Measurements from ENCODE around the gene MFNG.
"Not testable (repeated sequence)": the region's sequence is repeated elsewhere in the genome, so short reads cannot be mapped to it uniquely, and the experiment has no call there.

Gene MFNG, protein sequence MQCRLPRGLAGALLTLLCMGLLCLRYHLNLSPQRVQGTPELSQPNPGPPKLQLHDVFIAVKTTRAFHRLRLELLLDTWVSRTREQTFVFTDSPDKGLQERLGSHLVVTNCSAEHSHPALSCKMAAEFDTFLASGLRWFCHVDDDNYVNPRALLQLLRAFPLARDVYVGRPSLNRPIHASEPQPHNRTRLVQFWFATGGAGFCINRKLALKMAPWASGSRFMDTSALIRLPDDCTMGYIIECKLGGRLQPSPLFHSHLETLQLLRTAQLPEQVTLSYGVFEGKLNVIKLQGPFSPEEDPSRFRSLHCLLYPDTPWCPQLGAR

DNA sequence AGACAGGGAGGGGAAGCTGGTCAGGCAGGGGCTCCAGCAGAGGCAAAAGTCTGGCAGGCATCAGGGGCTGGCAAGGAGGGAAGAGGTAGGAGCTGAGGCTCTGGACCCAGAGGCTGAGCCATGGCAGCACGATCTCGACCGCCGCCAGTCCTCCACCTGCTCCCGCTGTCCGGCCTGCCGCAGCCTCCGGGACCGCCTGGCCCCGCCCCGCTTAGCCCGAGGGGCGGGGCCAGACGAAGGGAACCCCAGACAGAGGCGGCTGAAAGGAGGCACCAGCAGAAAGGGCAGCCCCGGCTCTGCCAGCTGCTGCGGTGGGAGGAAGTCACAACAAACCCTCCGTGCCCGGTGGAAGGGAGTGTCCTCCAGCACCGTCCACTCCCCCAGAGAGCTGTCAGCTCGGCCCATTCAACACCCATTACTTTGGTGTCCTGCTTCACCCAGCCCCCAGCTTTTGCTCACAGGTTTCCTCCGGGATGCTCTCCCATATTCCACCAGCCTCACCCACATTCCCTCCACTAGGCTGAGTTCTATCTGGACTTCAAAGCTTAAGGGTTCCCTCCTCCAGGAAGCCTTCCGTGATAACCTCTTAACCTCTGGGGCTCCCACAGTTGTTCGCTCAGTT lies at the start of gene MFNG:
MFNG (minus strand) TSS at position 161 of the 622 bp plus-strand sequence. CDS start 207 bp downstream, outside the sequence.
- no peak for DNase-seq (ENCODE audit: low read depth in 2 of 2)

DNA sequence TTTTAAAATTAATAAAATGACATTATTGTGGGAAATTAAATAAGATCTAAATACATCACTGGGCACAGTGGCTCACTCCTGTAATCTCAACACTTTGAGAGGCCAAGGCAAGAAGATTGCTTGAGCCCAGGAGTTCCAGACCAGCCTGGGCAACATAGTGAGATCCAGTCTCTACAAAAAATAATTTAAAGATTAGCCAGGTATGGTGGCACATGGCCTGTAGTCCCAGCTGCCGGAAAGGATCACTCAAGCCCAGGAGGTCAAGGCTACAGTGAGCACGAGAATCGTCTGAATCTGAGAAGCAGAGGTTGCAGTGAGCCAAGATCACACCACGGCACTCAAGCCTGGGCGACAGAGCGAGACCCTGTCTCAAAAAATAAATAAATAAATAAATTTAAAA lies 49.0 kb upstream of the MFNG start:
- no peak for DNase-seq (ENCODE audit: low read depth in 2 of 2)

DNA sequence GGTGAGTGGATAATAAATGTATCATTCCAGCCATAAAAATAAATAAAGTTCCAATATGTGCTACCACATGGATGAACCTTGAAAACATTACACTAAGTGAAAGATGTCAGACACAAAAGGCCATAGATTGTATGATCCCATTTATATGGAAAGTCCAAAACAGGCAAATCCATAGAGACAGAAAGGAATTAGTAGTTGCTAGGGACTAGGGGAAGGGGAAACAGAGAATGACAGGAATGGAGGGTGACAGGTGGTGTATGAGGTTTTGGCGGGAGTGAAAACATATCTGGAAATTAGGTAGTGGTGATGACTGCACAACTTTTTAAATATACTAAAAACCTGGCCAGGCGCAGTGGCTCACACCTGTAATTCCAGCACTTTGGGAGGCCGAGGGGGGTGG lies 48.3 kb upstream of the MFNG start:
- DNase-seq (ENCODE audit: low read depth in 2 of 2), result no peak

DNA sequence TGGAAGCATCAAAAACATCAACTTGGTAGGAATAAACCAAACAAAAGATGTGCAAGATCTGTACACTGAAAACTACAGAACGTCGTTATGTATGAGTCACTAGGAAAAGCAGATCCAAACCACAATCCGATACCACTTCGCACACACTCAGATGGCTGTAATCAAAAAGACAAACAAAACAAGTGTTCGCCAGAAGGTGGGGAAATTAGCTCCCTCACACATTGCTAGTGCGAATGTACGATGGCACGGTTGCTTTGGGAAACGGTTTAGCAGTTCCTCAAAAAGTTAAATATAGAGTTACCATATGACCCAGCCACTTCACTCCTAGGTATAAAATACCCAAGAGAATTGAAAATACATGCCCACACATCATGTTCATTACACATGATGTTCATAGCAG lies 47.8 kb upstream of the MFNG start:
- DNase-seq (ENCODE audit: low read depth in 2 of 2), result peak; percentile 63 to 67

DNA sequence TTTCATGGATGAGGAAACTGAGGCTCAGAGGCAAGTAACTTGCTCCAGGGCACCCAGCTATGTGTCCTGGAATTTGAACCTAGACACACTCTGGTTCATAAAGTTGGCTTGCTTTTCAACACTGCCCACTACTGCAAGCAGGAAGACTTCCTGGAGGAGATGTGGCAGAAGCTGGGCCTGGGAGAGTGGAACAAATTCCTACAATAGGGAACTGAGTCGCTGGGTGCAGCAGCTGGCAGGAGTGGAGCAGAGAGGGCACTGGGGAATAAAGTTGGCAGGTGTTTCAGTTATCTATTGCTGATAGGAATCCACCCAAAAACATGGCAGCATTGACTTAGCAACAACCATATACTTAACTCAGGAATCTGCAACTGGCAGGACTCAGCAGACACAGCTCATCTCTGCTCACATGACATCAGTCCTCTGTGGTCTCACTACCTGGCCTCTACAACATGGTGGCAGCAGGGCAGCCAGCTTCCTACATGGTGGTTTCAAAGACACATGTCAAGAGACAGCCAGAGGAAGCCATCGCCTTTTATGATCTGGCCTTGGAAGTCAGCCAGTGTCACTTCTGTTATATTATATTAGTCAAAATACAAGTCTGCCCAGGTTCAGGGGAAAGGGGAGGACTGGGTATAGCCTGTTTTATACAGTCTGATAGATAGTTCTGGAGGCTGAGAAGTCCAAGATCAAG lies 43.6 kb upstream of the MFNG start:
- DNase-seq (ENCODE audit: low read depth in 2 of 2), result no peak

DNA sequence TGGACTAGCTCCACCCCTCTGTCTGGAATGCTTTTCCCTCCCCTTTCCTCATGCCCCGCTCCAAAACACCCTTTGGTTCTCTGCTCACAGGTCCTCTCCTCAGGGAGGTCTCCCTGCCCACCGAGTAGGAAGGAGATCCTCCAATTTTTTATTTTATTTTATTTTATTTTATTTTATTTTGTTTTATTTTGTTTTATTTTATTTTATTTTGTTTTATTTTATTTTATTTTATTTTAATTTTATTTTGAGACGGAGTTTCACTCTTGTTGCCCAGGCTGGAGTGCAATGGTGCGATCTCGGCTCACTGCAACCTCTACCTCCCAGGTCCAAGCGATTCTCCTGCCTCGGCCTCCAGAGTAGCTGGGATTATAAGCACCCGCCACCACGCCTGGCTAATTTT lies 41.8 kb upstream of the MFNG start:
- not testable (repeated sequence) for DNase-seq (ENCODE audit: low read depth in 2 of 2)

DNA sequence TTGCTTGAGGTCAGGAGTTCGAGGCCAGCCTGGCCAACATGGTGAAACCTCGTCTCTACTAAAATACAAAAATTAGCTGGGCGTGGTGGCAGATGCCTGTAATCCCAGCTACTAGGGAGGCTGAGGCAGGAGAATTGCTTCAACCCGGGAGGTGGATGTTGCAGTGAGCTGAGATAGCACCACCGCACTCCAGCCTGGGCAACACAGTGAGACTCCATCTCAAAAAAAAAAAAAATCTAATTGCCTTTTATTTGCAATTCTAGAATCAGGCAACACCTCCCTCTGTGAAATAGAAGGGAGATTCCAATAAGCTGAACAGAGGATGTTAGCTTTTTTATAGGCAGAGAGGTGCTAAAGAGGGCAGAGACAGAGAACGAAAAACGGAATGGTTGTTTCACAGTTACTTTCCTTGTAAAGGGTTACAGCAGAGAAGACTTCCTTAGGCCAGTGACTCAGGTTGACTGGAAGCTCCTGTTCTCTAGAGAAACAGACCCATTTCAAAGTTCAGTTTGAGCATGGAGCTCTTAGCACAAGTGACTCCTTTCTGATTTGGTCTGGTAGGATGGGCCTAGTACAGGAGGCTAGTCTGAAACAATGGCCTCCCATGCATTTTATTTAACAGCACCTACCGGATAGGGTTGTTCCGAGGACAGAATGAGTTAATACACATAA lies 41.0 kb upstream of the MFNG start:
- DNase-seq (ENCODE audit: low read depth in 2 of 2), result not testable (repeated sequence)

DNA sequence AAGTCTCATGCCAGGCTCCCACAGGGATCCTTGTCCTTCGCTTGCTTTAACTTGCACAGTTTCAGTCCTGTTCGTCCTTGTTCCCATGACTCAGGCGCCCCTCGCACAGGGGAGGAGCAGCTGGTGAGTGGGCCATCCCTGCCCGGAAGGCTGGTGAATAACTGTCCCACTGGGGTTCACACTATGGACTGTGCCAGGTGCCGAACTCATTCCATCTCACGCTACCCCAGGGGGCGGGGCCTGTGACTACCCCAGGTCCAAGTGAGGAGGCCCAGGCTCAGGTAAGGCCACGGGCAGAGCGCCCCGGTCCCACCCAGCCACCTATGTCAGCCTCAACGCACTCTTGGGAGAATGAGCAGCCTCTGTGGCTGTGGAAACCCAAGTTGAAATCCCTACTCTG lies 40.2 kb upstream of the MFNG start:
- DNase-seq (ENCODE audit: low read depth in 2 of 2), result peak in 1 of 2 experiments; percentile 24

DNA sequence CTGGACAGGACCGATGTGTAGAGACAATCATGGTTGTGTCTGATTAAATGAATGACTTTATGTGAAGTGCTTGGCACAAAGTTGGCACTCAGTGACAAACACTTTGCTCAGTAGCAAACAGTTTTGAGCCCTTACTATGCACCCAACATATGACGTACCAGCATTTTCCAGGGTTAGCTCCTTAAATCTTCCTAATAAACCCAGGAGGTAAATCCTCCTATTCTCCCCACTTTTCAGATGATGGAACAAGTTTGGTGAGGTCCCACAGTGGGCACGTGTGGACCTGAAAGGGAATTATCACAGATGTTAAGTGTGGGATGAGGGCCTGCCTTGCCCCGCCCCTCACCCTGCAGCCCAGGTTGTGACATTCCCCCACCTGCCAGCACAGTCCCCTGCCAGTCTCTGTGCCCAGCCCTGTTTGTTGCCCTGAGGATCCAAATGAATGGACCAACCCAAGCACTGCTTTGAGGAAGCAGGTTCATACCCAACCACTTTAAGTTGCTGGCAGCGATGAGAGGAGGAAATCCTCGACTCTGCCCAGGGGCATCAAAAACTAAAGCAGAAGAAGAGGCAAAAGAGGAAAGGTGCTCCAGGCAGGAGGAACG lies 39.7 kb upstream of the MFNG start:
- DNase-seq (ENCODE audit: low read depth in 2 of 2), result no peak

DNA sequence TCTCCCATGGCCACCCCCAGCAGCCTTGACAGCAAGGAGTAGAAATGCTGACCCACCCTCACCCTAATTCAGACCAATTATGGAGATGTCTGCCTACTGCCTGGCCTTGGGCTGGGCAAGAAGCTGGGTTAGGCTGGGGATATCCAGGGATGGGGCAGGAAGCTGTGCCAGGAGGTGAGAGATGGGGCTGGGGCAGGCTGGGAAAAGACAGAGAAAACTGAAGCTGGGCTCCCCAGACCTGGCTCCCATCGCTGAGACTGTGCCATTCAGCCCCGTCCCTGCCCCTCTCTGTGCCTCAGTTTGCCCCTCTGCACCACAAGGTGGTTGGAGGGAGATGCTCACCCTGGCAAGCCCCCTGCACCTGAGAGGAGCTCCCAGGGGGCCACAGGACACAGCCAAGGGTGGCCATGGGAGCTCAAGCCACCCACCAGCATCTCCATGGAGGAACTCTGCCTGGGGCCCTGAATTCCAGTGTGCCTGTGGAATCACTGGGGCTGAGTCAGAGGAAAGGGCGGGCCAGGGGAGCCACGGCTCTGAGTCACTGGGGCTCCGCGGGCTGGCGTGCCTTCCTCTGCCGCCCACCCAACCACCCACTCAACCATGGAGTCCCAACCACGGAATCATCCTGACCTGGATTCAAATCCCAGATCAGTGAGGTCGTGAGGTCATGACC lies 39.0 kb upstream of the MFNG start:
- DNase-seq (ENCODE audit: low read depth in 2 of 2), result peak; percentile 55 to 58

DNA sequence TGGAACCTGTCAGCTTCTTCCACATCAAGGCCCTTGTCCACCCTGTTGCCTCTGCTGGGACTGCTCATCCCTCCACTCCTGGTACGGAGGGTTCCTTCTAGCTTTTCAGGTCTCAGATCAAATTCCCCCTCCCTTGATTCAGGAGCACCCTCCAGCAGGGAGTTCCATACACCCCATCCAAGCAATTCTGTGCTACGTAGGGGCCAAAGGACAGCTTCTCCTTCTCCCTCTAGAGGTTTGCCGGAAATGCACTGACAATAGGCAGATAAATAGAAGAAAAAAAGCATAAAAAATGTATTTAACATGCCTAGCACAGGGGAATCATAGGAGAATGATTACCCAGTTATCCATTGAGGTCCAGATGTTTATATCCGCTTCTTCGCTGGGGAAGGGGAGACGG lies 36.3 kb upstream of the MFNG start:
- DNase-seq (ENCODE audit: low read depth in 2 of 2), result no peak

DNA sequence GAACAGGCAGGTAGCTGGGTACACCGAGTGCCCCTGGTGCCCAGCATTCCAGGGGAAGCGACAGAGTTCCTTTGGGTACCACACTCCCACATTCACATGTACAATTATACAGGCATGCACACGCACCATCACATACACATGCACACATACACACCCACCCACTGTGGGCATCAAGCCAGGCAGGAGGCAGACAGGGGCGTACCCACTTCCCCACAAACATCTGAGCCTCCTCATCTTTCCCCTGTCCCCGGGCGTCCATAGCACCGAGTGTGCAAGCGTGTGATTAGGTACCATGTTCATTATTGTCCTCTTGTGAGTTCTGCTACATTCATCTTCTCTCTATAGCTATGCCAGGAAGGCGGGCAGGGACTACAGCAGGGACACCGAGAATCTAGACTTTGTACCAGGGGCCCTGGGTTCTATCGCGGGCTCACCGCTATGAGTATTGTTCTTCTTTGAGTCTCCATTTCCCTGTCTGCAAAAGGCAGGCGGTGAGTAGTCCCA lies 35.1 kb upstream of the MFNG start:
- DNase-seq (ENCODE audit: low read depth in 2 of 2), result no peak

DNA sequence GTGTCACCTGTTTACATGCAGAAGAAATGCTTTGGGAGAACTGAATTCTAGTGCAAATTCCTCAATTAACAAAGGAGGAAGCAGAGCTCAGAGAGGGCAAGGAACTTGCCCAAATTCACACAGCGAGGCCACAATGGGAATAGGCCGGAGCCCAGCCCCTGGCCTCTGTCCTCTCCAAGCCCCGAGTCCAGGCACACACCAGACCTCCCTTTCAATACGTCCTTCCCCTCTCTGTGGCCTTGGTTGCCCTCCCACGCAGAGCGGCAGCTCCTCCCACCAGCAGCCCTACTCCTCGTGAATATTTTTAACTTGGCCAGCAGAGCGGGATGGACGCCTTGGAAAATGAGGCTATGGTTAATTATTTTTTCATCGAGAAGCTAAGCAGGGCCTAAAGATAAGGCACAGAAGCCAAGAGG lies 34.6 kb upstream of the MFNG start:
- no peak for DNase-seq (ENCODE audit: low read depth in 2 of 2)

DNA sequence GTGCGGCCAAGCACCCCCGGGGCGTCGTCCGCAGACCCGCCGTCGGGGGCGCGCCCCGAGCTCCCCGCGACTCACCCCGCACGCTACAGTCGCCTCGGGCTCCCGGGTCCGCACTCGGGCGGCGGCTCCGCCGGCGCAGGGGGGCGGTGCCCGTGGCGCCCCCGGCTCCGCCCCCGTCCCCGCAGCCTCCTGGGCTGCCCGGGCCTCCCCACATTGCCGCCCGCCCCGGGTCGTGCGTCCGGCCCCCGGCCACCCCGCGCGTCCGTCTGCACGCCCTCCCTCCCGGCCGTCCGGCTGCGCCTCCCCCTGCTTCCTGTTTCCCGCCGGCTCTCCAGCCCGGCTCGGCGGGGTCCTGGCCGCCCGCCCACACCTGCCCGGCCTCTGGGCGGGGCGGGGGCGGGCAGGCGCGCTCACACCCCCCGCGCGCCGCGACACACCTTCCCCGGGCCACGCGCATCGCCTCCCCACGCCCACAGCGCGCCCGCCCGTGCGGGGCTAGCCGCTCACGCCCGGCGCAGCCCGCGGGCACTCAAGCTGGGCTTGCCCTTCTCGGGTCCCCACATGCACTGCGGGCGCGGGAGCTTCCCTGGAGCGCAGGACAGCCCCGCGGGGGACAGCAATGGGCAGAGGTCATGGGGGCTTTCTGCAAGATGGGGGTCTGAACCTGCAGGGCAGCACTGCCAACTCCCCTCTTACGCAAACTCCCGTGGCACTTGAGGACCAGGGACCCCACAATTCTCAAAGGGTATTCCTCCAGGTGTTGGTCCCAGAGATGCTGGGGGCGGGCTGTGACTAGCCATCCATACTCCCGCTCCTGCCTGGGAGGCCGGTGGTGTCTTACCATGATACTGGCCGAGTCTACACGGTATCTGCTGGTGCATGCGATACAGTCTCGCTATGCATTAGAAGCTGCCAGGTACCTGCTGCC lies 33.3 kb upstream of the MFNG start, which contains the start of gene CARD10:
CARD10 (minus strand) TSS at position 148 of the 928 bp plus-strand sequence. CDS start 215 bp downstream, outside the sequence.
- no peak for DNase-seq (ENCODE audit: low read depth in 2 of 2)

DNA sequence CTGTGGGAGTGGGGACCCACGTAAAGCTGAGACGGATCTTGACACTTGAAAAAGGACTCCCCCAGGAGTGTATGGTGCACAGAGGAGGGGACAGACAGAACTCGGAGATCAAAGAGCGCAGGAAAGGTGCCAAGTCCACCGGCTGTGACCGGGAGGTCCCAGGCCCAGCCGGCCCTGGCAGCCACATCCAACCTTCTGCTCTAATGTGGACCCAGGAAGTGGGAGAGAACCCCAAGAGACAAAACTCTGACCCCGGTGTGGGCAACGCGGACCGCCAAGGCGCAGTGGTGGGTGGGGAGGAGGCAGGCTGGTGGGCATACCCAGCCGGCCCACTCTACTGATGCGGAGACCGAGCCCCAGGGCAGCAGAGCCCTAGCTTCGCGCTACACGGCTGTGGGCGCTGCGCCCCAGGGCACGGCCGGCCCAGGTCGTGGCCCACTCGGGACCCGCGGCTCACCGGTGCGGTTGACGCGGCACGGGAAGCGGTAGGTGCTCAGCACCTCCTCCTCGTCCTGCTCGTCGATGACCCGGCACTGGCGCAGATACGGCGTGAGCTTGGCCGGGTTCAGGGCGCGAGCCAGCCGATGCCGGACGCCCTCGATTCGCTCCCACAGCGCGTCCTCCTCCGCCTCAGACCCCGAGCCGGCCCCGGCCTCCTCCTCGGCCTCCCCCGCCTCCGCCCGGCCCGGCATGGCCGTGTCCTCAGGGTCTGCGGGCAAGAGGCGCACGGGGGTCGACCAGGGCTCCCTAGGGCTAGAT lies 32.5 kb upstream of the MFNG start:
- no peak for DNase-seq (ENCODE audit: low read depth in 2 of 2)

DNA sequence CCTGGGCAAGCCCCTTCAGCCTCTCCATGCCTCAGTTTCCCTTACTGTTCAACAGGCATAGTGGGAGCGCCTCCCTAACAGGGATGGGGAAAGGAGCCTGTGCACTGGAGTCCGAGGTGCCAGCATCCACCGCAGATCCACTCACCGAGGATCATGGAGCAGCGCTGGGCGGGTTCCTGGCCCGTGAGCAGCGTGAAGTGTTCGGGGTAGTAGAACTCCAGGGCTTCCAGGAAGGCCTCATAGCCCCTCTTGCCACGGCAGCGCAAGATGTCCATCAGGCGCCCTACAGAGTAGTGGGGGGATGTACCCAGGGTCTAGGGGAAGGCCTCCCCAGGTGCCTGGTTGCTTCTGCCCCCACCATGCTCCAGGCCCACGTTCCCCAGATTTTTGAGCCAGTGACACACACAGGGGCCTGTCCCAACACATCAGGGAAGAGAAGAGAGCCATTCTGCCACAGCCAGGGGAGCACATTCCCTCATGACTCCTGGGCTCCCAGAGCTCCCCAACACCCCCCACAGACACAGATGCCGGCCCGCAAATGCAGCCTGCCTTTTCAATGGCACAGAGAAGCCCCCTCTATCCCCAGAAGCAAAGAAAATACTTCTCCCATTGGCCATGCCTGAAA lies 31.8 kb upstream of the MFNG start:
- DNase-seq (ENCODE audit: low read depth in 2 of 2), result no peak

DNA sequence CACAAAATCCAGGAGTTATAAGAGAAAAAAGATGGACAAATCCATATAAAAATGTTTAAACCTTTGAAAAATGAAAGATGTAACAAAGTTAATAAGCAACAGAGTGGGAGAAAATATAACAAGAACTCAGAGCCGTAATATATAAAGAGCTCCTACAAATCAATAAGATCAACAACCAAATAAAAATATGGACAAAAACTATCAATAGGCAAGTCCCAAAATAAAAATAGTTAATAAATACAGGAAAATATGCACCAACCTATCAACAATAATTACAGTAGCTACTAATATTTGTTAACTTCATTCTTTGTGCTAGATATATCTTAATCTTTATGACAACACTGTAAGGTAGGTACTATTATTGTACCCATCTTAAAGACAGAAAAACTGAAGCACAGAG lies 30.3 kb upstream of the MFNG start:
- no peak for DNase-seq (ENCODE audit: low read depth in 2 of 2)

DNA sequence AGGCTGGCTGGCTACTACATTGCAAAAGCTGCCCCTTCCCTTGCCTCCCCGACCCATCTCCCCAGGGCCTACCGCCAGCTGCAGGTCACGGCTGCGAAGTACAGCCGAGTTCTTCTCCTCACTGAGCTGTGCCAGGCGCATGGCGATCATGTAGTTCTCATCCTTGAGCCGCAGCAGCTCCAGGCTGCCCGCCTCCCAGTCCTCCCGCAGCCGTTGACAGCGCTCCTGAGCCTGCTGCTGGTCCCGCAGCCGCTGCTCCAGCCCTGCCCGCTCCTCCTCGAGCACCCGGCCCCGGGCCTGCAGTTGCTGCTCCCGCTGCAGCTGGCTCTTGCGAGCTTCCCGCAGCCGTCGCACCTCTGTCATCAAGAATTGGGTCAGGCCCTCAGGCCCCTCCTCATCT lies 29.7 kb upstream of the MFNG start:
- no peak for DNase-seq (ENCODE audit: low read depth in 2 of 2)
